Skeletal muscle cell (primary cell): ENCODE results near the gene GSTA4.
A peak's percentile ranks its signal among the peaks of the same experiment; 100 is the strongest.
"Not testable (repeated sequence)": the region's sequence is repeated elsewhere in the genome, so short reads cannot be mapped to it uniquely, and the experiment has no call there.

ENCODE experiments used
- DNase-seq: peaks from one replicate; pipeline ENCODE4 v3.0.0-alpha.2; 2010; ENCODE audit warnings: low read depth
- H3K4me3 ChIP-seq: 2 replicates; pipeline ENCODE4 v1.5.1; 2011; ENCODE audit warnings: low read depth, mild to moderate bottlenecking, control low read depth, low read length, moderate library complexity

Gene GSTA4

DNA sequence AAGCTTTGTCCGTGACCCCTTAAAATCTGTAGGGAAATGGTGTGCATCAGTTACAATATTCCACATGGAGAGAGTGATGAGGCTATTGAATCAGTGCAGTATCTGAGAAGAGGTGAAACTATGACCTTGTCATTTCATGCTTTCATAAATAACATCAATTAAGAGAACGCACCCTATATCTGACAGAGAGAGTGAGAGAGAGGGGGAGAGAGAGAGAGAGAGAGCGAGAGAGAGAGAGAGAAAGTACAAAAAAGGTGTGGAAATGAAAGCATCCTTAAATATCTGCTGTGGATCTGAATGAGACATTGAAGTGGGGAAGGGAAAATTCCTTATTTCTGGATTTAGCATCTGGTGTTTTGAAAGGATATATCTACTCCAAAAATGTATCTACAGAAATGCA, 12.4 kb downstream of the GSTA4 start:
- DNase-seq, result no peak
- no peak overlapping the region for H3K4me3 ChIP-seq

DNA sequence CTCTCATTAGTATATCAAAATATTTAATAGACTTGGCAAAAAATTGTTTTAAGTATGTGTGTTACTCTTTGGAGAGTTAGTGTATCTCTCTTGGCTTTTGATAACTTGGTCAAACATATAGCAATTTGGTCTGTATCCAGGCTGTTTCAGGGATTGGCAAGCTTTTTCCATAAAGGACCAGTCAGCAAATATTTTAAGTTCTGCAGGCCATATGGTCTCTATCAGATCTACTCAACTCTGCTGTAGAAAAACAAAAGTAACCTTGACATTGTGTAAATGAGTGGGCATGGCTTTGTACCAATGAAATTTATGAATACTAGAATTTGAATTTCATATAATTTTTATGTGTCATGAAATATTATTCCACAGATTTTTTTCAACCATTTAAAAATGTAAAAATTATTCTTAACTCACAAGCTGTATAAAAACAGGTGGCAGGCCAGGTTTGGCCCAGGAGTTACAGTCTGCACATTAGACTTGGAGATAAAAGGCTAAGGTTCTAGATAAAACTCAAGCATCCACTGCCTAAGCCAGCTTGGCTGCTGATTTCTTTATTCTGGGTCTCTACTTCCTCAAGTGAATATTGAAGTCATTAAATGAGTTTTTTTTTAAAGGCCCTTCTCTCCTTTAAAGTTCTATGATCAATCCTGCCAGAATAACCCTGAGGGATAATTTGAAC, 13.7 kb downstream of the GSTA4 start:
- H3K4me3 ChIP-seq, result no peak overlapping the region
- no peak for DNase-seq

DNA sequence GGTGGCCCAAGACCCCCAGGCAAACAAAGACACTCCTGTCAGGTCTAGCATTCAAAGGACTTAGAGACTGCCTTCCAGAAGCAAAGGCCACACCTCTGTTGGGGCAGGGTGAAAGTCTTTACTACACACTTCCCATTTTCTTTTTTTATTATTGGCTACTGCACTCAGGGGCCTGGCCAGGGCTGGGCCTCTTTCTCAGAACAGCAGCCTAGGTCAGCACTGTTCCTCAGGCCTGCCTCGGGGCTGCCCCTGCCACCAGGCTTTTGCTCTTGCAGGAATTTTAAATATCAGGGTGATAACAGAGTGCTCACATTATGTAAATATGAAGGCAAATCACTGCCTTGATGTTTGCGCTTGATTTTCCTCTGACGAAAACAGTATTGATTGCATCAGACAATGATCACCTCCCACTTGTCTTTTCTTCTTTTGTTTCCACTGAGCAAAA, 18.5 kb downstream of the GSTA4 start:
- DNase-seq, result no peak
- H3K4me3 ChIP-seq, result no peak overlapping the region

DNA sequence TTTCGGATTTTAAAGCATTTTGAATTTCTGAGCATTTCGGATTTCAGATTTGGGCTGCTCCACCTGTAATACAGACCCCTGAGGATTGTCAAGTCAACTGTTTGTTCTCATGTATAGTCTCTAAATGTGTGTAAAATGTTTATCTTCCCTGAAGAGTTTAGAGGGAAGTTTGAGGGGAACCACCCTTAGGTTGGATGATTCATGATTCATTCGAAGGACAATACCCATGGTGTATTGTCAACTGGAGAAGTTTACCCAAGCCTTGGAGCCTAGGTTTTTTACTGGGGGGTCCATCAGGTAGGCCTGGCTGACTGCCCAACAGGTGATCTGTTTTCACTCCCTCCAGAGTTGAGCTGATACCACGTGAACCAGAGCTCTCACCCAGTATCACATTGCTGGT, 18.9 kb downstream of the GSTA4 start:
- no peak for DNase-seq

DNA sequence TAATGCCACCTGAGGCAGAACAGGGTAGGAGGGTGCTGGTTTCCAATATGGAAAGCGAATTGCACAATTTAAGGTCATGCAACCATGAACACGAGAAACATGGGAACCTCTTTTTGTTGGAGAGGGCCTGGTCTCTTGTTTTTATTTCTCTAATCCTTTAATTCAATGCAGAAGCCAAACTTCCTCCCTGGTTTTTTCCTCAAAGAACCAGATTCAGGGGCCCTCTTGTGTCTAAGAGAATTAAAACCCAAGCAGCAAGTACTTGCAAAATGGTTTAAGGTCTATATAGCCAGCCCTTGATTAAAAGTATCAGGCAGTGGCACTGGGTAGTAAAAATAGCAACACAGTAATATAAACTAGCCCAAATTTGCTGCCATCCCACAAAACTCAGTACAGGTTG, 19.5 kb downstream of the GSTA4 start:
- no peak for DNase-seq
- no peak overlapping the region for H3K4me3 ChIP-seq

More for the DNA sequence above, 18.9 kb downstream of the GSTA4 start:
- H3K4me3 ChIP-seq, result no peak overlapping the region

DNA sequence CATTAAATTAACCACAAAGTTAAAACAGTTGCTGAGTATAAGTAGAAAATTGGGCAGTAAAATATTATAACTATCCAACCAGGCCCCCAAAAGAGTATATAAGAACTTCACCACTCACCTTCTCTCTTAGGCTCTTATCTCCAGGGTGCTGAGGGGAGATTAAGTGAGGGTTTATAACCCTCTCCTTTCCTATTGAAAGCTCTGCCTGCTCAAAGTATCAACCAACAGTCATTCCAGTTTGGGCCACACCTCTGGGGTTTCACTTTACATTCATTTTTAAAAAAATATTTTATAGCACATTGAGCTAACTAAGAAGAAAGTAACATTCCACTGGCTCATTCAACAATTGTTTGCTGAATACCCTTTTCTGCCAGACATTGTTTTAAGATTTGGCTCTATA, 22.1 kb downstream of the GSTA4 start:
- H3K4me3 ChIP-seq, result no peak overlapping the region
- DNase-seq, result no peak

DNA sequence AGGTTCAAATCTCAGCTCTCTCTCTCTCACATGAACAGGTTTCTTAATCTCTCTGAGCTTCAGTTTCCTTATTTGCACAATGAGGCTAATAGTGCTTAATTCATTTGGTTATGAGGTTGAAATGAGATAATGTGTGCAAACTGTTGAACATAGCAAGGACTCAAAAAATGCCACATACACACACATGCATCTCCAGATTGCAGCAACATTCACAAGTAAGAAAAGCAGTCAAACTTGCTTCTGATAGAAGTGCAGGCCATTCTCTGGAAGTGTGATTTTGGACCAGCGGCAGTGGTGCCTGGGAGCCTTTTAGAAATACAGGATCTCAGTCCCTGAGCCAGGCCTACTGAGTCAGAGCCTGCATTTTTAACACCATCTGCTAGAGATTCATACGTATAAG, 25.7 kb downstream of the GSTA4 start:
- DNase-seq, result no peak
- H3K4me3 ChIP-seq, result no peak overlapping the region

DNA sequence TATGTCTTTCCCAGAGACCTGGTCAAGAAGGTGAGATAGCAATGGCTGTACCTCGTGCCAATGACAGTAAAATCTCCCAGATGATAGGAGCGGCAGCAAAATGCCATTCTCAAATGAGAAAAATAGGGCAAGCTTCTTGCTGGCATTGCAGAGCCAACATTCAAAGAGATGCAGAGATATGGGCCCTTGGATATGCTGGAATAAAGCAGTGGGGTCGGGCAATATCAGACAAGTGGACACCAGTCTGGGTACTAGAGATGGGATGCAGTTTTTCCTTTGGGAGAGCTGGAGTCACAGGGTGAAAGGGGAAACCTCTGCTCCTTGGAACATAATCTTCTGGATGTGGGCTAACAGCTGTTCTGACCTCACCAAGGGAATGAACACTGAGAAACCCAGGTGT, 29.0 kb downstream of the GSTA4 start:
- no peak for DNase-seq
- no peak overlapping the region for H3K4me3 ChIP-seq

DNA sequence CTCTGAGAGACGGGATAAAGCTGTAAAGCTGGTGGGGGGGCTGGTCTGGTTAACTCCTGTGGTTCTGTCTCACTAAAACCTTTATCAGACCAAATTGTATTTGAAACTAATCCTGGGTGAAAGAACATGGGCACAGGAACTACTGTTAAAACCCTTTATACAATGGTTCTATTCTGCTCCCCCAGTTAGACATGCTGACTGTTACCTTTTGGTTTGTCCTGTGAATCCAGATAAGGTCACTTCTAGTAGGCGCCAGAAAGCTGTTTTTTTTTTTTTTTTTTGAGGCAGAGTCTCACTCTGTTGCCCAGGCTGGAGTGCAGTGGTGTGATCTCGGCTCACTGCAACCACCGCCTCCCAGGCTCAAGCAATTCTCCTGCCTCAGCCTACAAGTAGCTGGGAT, 29.7 kb downstream of the GSTA4 start:
- DNase-seq, result no peak

DNA sequence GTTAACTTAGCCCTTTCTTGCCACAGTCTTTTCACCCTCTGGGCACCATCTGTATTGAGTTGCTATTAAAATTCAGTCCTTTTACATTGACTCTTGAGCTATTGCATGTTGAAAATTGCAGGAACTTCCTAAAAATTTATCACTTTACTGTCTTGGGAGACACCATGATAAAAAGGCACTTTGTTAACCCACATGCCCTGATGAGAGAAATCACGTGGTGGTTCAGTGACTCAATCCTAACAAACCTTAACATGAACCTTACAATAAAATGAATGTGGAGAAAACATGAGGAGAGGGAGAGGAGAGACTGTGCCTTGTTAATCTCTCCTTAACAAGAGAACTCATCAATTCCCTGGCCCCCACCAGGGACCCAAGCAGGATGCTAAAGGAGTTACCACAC, 30.8 kb downstream of the GSTA4 start:
- no peak for DNase-seq
- H3K4me3 ChIP-seq, result no peak overlapping the region

More for the DNA sequence above, 29.7 kb downstream of the GSTA4 start:
- H3K4me3 ChIP-seq, result no peak overlapping the region

DNA sequence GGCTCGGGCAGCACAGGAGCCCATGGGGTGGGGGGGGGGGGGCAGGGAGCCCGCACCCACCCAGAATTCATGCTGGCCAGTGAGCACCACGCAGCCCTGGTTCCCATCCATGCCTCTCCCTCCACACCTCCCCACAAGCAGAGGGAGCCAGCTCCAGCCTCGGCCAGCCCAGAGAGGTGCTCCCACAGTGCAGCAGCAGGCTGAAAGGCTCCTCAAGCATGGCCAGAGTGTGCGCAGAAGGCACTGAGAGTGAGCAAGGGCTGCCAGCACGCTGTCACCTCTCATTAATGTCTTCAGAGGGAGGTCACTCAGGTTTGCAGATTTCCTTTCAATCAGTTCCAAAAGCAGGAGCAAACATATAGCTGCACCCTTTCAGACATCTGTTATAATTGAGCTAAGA, 32.4 kb downstream of the GSTA4 start:
- DNase-seq, result no peak
- no peak overlapping the region for H3K4me3 ChIP-seq

DNA sequence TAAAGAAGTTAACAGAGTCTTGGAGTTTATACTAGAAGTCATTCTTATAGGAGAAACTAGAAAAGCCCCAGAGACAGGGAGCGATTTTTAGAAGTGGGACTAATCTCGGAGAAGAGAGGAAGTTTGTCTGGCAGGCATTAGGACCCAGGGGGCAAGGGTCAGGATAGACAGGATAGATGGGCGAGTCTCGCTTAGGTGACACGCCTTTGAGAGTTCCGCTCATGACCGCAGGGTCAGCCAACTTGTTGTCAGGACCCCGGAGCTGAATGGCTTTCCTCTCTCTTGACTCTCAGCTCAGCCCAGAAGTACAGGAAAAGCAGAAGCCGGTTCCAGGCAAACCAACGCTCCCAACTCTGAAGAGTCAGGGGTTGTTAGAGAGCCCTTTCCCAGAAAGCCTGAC, 34.1 kb downstream of the GSTA4 start:
- H3K4me3 ChIP-seq, DNase-seq: not testable (repeated sequence)

DNA sequence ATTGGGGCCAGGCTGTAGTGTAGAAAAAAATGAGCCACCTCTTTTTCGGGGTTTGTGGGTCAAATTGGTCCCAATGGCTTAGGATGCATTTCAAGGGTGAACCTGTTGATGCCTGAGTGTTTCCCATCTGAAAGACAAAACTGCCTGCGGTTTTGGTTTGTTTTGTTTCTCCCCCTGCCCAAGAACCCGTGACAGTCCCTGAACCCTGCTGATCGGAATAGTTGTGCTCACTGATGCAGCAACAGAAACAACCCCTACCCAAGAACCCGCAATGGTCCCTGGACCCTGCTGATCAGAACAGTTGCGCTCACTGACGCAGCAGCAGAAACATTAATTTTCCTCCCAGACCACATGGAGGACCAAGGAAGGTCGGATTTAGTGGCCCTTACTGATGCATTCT, 34.9 kb downstream of the GSTA4 start:
- not testable (repeated sequence) for H3K4me3 ChIP-seq, DNase-seq

DNA sequence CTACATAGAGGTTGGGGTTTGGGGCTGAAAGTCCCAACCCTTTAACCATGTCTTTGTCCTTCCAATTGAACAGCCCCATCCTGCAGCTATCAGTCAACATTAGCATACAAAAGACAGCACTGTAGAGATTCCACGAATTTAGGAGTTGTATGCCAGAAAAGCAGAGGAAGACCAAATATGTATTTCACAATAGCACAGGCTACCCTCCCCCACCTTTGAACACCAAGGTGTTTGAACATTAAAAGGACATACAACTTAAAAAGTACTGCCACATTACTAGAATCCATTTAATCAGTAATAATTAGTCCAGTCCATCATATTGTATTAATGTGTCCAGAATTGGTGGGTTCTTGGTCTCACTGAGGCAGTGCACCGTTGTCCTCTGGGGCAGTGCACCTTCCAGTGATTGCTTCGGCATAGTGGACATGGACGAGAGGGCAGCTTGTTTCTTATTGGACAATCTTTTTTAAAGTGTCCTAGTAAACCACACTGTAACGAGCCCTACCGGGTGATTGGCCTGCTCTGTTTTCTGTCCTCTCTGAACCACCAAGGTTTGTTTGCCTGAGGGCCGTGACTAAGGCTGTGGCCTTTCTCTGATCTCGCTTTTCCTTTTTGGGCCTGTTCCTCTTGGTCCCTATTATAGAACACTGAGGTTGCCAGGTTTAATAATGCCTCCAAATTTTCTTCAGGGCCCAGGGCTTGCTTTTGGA, 36.4 kb downstream of the GSTA4 start:
- no peak overlapping the region for H3K4me3 ChIP-seq

DNA sequence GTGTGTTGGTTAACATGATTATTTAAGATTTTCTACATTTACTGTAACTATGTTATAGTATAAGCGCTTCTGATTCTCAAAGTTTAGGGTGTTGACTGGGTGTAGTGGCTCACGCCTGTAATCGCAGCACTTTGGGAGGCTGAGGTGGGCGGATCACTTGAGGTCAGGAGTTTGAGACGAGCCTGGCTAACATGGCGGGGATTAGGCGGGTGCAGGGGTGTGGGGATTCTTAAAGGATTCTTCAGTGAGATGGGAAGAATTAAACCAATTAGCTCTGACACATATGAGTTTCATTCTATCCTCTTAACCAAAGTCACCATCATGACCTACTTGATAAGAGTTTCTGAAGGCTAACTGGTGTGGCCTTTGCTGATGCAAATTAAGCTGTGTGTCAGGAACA, 39.2 kb downstream of the GSTA4 start:
- H3K4me3 ChIP-seq, result no peak overlapping the region
- no peak for DNase-seq

More for the DNA sequence above, 36.4 kb downstream of the GSTA4 start:
- no peak for DNase-seq

DNA sequence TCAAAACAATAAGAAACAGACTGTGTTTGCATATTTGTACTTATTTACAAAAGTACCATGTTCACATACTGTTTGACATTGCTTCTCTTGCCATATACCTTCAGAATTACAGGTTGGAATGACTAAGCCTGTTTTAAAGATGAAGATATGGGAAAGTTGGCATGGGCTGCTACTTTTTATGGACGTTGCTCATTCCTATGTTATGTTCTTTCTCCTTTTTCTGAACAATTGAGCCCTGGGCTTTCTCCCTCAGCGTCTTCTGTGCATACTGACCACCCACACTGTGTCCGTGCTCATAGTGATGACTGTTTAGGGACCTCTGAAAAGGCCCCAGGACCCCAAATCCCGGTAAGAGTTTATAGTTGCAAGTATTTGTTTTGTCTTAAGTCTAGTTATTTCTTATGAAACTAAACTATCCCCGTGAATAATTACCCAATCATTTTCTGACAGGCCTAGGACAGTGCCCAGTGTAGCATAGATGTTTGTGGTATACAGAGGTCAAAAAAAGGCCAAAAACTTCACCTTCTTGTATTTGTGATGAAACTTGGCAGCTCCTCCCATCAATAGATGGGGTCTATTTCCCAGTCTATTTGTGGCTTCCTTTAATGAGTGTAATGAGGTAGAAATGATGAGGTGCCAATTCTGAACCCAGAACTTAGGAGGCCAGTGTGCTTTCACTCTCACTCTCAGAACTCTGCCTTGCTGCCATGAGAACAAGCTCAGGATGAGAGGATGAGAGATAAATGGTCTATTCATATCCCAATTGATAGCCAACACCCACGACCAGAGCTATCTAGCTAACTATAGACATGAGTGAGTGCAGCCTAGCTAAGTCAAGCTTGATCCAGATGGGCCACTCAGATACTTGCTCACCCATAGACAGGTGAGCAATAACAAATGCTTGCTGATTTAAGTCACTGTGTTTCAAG, 40.9 kb downstream of the GSTA4 start:
- H3K4me3 ChIP-seq, result no peak overlapping the region
- peak; percentile 19 for DNase-seq

DNA sequence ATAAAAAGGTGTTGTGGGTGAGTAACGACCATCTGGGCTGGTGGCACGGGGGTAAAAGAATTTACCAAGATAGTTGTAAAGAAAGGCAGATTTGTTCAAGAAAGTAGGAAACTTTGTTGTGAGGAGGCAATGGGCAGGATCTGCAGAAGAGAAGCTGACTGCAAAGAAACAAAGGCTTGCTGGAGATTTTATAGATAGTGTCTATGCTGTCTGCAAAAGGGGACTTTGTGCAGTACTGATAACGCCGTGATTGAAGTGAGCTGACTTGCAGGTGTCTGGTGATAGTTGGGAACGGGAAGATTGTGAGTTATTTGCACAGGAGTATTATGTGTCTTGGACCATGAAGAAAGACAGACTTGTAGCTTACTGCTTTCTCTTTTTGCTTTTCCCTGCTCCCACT, 48.8 kb downstream of the GSTA4 start:
- no peak overlapping the region for H3K4me3 ChIP-seq
- no peak for DNase-seq

DNA sequence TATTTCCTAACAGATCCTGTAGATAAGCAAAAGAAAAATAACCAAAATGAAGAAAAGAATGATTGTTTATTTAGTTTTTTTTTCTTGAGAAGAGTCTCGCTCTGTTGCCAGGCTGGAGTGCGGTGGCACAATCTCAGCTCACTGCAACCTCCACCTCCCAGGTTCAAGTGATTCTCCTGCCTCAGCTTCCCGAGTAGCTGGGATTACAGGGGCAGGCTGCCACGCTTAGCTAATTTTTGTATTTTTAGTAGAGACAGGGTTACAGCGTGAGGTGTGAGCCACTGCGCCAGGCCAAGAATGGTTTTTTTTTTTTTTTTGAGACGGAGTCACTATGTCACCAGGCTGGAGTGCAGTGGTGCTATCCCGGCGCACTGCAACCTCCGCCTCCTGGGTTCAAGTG, 52.3 kb downstream of the GSTA4 start:
- not testable (repeated sequence) for DNase-seq, H3K4me3 ChIP-seq

DNA sequence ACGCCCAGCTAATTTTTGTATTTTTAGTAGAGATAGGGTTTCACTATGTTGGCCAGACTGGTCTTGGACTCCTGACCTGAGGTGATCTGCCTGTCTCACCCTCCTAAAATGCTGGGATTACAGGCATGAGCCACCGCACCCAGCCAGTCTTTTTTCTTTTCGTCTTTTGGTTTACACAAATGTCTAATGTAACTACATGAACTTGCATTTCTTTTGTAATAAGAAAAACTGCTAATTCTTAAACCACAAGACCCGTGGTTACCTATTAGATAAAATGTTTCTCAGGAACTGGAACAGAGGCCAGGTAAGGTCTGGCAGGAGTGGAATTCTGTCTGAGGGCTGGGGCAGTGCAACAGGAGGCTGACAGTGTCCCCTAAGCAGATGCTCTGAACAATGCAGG, 52.9 kb downstream of the GSTA4 start:
- no peak overlapping the region for H3K4me3 ChIP-seq
- no peak for DNase-seq

DNA sequence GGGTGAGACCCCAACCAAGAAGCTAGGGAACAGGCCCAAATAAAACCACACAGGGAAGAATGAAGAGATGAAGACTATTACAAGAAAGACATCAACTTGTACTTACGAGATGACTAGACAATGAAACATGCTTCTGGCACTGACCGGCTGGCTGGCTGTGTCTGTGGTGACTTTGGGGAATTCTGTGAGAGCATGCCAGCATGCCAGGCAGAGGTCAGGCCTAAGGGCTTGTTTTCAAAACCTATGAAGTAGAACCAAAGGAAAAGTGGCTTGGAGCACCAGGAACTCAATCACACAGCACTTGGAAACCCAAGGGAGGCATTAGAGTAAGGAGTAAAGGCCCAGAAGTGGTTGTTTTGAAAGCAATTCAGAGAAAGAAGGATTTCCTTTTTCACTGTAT, 57.2 kb downstream of the GSTA4 start:
- H3K4me3 ChIP-seq, result no peak overlapping the region
- DNase-seq, result no peak
